ENCODE measurements around the gene USP53.

DNA sequence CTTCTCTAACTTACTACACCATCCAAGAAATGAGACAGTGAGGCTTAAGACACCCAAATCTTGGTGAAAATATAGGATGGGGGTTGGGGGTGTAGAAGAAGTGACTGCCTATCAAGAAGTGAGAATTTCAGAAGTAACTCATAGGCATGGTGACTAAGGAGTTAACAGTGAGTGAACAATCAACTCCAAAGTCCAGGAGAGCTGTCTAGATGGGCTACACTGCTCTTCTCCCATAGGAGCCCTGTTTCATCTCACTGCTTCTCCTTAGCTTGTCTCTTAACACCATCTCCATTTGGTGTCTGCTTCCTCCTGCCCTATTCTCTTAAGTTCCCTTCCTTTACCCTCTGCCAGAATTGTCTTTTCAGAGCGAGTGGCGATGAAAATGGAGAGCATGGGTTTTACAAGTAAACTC lies 86.8 kb downstream of the USP53 start:
- TF ChIP-seq CTCF (IDR thresholded peaks at IDR 0.05; ENCODE audit: poor library complexity) (no peak), EZH2 (IDR thresholded peaks at IDR 0.05; ENCODE audit: borderline replicate concordance) (no peak)

Data from hepatocyte (in vitro differentiated cells).